NCI-H446 (cell line): Measurements from ENCODE around the gene NDUFAF2.
"Not testable (repeated sequence)": the region's sequence is repeated elsewhere in the genome, so short reads cannot be mapped to it uniquely, and the experiment has no call there.

Experiments used
- DNase-seq, 2 experiments: peaks; one replicate each; lab custom pipeline; 2025; lab: John Stamatoyannopoulos, UW

Gene NDUFAF2

GRCh38 chr5:60993425-60993824 is 48.4 kb downstream of the NDUFAF2 start:
- no peak for DNase-seq

- no peak for DNase-seq
Measured at GRCh38 chr5:60993875-60994571, 49.0 kb downstream of the NDUFAF2 start.

GRCh38 chr5:60996368-60996767 is 51.4 kb downstream of the NDUFAF2 start:
- DNase-seq: no peak

- peak; percentile 12 to 62 for DNase-seq
Measured at GRCh38 chr5:60997721-60998120, 52.7 kb downstream of the NDUFAF2 start.

- peak in 1 of 2 experiments; percentile 30 for DNase-seq
Measured at GRCh38 chr5:61000887-61001286, 55.9 kb downstream of the NDUFAF2 start.

GRCh38 chr5:61001647-61002046 is 56.6 kb downstream of the NDUFAF2 start:
- DNase-seq: peak in 1 of 2 experiments; percentile 9

- peak; percentile 18 to 68 for DNase-seq
Measured at GRCh38 chr5:61002611-61003355, 57.8 kb downstream of the NDUFAF2 start.

GRCh38 chr5:61004448-61004847 is 59.4 kb downstream of the NDUFAF2 start:
- DNase-seq: no peak

GRCh38 chr5:61009907-61010306 is 64.9 kb downstream of the NDUFAF2 start:
- no peak for DNase-seq

- DNase-seq: no peak
Measured at GRCh38 chr5:61010467-61011454, 65.8 kb downstream of the NDUFAF2 start.

- DNase-seq: no peak
Measured at GRCh38 chr5:61018062-61018461, 73.1 kb downstream of the NDUFAF2 start.

- no peak for DNase-seq
Measured at GRCh38 chr5:61019642-61020041, 74.6 kb downstream of the NDUFAF2 start.

- peak in 1 of 2 experiments; percentile 72 for DNase-seq
Measured at GRCh38 chr5:61020415-61020814, 75.4 kb downstream of the NDUFAF2 start.

- no peak for DNase-seq
Measured at GRCh38 chr5:61023131-61023530, 78.1 kb downstream of the NDUFAF2 start.

GRCh38 chr5:61026004-61026403 is 81.0 kb downstream of the NDUFAF2 start:
- no peak for DNase-seq

- DNase-seq: no peak
Measured at GRCh38 chr5:61028382-61028781, 83.4 kb downstream of the NDUFAF2 start.

GRCh38 chr5:61029456-61030162 is 84.6 kb downstream of the NDUFAF2 start:
- no peak for DNase-seq

- no peak for DNase-seq
Measured at GRCh38 chr5:61030163-61030482, 85.1 kb downstream of the NDUFAF2 start.

GRCh38 chr5:61031301-61031700 is 86.3 kb downstream of the NDUFAF2 start:
- not testable (repeated sequence) for DNase-seq

- no peak for DNase-seq
Measured at GRCh38 chr5:61044545-61044944, 99.5 kb downstream of the NDUFAF2 start.

GRCh38 chr5:61047346-61047745 is 102.3 kb downstream of the NDUFAF2 start:
- DNase-seq: no peak

- no peak for DNase-seq
Measured at GRCh38 chr5:61048534-61048933, 103.5 kb downstream of the NDUFAF2 start.
